GM19397 (cell line): ENCODE measurements around the gene HCN3.

Experiments
- ATAC-seq: cut with Tn5 transposase; IDR thresholded peaks from one replicate; pipeline ENCODE4 v1.9.1; 2021; ENCODE audit warnings: mild to moderate bottlenecking, moderate library complexity; ENCODE audit not compliant: unreplicated experiment

Gene HCN3

GRCh38 chr1:155253797-155254196 is 23.5 kb upstream of the HCN3 start:
- no peak for ATAC-seq

DNA sequence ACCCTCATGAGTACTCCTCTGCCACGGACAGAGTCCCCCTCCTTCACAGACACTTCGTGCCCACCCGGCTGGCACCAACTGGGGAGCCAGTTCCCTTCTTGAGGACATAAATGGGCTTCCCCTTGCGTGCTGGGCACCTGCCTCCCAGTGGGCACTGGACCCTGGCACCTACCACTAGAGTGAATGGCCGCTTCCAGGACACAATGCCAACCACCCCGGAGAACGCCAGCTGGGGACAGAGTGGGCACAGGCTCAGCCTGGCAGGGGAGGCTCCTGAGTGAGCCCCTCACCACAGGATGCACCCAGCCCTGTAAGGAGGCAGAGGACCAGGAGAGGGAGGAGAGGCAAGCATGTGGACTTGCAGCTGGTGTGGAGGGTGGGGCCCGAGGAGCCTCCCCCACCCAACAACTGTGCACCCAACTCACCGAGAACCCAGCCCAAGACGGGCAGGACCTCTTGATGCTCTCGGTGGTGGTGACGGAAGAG is 23.0 kb upstream of the HCN3 start:
- no peak for ATAC-seq

- ATAC-seq, result no peak
These were observed 22.5 kb upstream of the HCN3 start for GRCh38 chr1:155254714-155255242.

DNA sequence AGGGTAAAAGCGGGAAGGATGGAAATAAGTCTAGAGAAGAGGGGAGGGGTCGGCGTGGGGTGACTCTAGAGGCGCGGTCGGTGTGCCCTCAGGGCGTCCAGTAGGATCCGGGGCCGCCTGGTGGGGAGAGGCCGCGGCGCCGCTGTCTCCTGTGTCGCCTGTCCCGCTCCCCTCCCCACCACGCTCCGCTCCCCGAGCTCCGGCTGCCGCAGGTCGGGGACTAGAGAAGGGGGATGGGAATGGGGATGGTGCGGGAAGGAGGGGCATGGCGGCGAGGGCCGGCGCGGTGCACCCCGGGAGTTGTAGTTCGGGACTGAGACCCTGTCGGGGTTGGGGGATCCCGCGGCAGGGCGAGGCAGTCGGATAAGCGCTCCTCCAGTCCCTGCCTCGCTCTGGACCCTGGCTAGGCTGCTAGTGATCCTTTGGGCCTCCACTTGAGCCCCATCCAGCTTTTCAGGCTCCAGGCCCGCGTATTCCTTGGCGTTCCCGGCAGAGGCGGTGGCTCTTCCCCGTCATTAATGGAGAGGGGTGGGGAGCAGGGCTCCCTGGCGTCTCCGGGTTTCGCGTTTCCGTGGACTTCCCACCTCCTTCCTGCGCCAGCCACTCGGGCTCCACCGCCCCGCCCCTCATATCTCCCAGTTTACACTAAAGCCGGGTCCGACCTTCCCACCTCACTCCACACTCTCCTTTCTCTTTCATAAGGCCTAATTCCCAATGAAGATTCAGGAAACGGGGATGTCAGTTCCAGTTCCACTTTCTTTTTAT is 21.8 kb upstream of the HCN3 start, which contains the start of gene ENTREP3:
ENTREP3 (minus strand) TSS at position 241 of the 765 bp plus-strand sequence. CDS start 606 bp downstream, outside the sequence.
- ATAC-seq, result peak; percentile 48

DNA sequence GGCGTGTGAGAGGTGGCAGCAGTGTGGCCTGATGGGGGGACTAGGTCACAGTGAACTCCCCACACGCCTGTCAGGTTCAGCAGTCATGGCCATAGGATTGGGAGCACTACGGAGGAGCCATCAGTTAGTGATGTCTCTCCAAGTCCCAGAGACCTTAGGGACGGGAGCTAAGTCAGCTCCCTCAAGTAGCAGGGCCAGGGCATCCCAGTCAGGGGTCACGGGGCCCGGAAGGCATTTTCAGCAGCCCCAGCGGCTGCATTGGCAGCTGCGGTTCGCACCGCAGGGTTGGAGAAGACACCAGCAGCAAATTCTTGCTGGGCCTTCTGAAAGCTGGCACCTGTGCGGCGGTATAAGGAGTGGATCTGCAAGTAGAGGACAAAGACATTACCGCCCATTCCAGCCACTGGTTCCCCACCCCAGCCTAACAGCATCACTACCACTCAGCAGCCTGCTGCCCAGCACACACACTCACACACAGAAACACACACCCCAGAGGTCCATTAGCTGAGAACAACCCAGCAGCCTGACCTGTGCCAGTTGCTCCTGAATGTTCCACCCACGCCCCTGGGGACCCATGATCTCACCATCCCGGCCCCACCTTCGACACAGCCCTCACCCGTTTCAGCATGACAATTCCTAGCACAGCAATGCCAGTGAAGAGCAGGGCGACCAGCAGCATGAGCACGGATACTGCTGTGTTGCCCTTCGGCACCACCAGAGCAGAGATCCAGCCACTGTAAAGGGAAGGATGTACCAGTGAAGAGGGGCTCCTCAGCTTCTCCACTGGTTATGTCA is 21.0 kb upstream of the HCN3 start:
- ATAC-seq, result no peak

GRCh38 chr1:155260276-155260675 is 17.0 kb upstream of the HCN3 start:
- no peak for ATAC-seq

DNA sequence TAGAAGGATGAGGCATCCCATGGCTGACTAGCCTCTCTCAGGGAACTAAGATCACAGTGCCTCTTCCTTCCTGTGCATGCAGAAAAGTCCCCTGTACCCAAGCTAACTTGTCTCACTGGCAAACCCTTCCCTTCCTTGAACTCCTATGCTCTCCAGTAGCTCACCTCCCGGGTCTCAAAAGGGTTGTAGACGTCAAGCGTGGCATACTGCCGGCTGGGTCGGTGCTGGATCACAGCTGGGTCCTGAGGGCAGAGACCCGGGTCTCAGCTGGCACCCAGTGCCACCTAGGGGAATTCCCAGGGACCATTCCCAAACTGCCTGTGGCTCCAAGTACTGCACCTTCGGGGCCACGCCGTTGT is 15.8 kb upstream of the HCN3 start:
- no peak for ATAC-seq

DNA sequence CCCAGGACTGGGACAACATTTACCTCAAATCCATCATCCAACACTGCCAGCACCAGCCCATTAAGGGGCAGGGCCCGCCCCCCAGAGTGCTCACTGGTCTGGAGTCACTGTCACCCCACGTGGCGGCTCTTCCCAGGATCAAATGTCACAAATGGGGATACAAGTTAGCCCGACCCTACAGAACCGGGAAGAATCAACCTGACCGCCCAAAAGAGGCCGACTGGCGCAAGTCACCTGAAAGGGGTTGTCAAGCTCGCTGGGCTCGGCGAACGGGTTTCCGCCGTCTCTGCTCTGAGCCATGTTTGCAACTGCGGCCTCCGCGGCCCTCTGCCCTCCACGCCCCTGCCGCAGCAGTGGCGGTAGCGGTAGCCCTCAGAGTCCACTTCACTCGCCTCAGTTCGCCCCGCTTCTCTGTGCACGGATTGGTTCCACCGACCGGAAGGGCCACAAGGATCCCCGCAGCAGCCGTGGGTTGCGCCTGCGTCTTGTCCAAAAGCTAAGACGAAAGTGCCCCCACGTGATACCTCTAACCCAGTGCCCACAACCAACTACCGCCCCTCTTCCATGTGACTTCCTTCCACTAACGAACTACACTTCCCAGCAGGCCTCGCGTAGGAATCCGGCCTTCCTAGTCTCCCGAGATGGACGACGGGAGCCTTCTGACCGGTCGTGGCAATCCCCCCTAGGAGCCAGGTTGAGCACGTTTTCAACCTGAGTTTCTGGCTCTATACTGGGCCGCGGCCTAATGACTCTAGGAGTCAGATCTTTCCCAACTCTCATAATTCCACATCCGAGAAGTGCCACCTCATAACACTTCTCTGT is 15.2 kb upstream of the HCN3 start, which contains the start of gene SCAMP3:
SCAMP3 (minus strand) TSS at position 509 of the 822 bp plus-strand sequence; CDS start at position 300, 209 bp downstream.
- peak; percentile 91 for ATAC-seq

DNA sequence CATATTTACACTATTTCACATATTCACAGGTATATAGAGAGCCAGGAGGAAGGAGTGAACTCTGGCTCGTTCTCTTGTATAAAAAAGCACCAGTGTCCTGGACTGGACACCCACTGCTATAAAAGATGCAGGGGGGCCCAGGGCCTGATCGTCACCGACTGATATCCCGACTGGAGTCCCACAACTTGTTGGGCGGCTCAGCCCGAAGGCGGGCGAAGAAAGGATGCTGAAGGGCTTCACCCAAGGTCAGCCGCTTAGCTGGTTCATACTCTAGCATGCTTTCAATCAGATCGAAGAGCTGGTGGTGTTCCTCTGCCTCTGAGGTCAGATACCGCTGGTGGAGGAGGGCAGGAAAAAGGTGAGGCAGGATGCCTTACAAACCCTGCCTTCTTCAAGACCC is 14.2 kb upstream of the HCN3 start:
- no peak for ATAC-seq

DNA sequence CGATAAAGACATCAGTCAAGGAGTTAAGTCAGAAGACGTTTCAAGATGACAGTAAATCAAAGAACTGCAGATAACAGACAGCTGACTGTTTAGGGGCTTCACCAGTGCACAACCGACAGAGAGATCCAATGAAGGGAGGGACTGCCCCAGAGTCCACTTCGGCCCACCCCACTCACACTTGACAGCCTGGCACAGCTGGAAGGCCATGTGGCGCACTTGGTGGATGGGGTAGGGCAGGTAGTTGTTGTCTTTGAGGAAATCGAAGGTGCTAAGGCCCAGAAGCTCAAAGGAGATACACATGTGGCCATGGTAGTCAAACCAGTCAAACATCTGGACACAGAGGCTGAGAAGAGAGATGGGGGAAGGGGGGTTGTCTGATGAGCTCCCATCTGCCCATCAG is 10.7 kb upstream of the HCN3 start:
- no peak for ATAC-seq

DNA sequence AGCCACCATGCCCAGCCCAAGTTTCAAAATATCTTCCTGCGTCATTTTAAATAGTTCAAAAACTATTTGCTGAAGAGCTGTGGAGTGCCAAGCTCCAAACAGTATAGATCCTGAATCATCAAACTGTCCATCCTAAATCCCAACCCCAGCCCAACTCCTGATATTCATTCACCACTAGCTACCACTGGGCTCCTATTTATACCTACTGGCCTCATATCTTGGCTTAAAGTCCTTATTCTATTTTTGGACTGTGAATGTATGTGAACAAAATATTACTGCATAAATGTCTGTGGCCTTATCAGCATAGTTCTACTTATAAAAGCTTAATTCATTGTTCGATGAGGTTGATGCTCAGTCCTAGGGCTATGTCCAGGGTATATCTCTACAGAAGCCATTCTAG is 9.9 kb upstream of the HCN3 start:
- no peak for ATAC-seq

GRCh38 chr1:155268630-155269029 is 8.6 kb upstream of the HCN3 start:
- ATAC-seq, result no peak

GRCh38 chr1:155269381-155269780 is 7.9 kb upstream of the HCN3 start:
- no peak for ATAC-seq

GRCh38 chr1:155272466-155273342 is 4.6 kb upstream of the HCN3 start:
- peak; percentile 33 for ATAC-seq

GRCh38 chr1:155273343-155274245 is 3.7 kb upstream of the HCN3 start, which contains the start of gene CLK2:
Gene CLK2, minus strand, starts transcription at chr1:155273504. Its CDS starts 2,527 bp downstream, at chr1:155270977.
- peak; percentile 82 for ATAC-seq

DNA sequence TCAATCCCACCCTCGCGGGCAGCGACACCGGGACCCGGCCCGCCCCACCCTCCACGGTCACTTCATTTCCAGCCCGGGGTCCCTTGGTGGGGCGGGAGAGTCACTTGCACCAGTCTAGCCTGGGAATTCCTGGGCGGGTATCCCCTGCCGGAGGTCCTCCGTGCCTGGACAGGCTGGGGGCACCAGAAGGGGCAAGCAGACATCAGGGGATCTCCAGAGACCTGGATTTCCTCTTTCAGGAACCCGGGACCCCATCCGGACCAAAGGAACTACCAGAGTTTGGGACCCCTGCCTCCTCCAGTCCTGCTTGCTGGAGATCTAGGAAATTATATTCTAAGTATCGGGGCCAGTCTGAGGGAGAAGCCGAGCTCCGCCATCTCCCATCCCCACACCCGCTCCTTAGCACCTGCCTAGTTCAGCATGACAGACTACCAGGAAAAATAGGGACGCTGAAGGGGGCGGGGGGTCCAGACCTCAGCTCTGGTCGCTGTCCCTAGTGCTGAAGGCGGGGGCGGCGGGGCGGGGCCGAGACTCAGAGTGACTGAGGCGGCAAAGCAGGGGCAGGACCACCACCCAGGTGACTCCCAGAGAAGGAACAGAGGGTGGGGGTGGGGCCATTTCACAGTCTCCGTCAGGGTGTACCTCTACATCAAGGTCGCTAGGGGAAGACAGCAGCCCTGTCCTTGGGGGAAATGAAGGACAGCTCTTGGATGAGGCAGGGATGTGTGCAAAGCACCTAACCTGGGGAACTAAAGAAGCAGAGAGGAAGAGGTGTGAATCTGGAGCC is 832 bp downstream of the HCN3 start:
- ATAC-seq, result no peak

- no peak for ATAC-seq
These were observed 1.5 kb downstream of the HCN3 start for GRCh38 chr1:155278689-155279160.

DNA sequence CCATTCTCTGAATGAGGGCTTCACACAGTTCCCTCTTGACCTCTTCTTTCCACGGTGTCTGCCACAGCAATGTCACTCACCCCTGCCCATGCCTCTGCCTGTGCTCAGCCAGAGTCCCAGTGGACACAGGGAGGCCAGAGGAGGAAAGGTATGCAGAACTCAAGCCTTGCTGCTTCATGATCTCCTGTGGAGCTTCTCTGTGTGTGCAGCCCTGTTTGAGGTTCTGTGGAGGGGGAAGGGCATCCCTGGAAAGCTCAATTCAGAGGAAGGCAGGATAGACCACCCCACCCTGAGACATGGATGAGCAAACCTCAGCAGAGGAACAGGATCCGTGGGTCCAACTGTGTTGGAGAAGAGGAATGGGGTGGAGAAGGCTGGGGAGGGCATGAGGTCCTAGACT is 2.0 kb downstream of the HCN3 start:
- no peak for ATAC-seq
